ENCODE measurements around the gene FASN. TPM values are rescaled to one million over a fixed set of nuclear protein-coding genes. Genes with fewer than 3 reads are reported as not detected.

FASN gene
- total and polyA plus RNA-seq, 8 donors: 22.8 to 268 (median 81.6) TPM

DNA sequence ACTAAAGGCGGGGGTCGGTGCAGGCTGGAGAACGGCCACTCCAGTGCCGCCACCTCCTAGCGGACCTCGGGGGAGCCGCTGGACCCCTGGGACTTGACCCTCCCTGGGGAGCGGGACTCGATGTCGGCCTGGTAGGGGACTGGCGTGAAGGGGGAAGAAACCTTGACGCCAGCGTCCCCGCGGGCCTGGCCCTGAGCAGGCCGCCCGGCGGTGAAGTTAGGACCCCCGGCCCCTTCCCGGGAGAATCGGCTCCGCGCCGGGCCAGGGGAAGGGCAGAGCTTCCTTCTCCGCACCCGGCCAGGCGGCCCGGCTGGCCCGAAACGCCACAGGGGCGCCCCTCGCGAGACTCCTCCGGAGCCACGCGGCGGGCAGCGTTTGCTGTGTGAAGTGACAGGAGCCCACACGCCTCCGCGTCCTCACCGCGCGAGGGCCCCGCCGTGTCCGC is 32.8 kb downstream of the FASN start:
- TF ChIP-seq, protein P1, sequence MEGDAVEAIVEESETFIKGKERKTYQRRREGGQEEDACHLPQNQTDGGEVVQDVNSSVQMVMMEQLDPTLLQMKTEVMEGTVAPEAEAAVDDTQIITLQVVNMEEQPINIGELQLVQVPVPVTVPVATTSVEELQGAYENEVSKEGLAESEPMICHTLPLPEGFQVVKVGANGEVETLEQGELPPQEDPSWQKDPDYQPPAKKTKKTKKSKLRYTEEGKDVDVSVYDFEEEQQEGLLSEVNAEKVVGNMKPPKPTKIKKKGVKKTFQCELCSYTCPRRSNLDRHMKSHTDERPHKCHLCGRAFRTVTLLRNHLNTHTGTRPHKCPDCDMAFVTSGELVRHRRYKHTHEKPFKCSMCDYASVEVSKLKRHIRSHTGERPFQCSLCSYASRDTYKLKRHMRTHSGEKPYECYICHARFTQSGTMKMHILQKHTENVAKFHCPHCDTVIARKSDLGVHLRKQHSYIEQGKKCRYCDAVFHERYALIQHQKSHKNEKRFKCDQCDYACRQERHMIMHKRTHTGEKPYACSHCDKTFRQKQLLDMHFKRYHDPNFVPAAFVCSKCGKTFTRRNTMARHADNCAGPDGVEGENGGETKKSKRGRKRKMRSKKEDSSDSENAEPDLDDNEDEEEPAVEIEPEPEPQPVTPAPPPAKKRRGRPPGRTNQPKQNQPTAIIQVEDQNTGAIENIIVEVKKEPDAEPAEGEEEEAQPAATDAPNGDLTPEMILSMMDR (IDR thresholded peaks at IDR 0.05): no peak
- TF ChIP-seq POLR2A (IDR thresholded peaks at IDR 0.05): no peak
- TF ChIP-seq EP300 (IDR thresholded peaks at IDR 0.05): no peak
- no peak for TF ChIP-seq POLR2AphosphoS5 (IDR thresholded peaks at IDR 0.05)
- Histone ChIP-seq H3K9me3 (no peaks in the 10 kb centered on the region), H3K27me3 (no peaks in the 10 kb centered on the region), H3K36me3 (peaks cover 27 to 42% (median 40%) of the 10 kb centered on the region in 4 donors), H3K27ac (peak overlapping the region; percentile 78 to 89 (median 87)), H3K4me3 (peak overlapping the region; percentile 79 to 98 (median 96)), H3K4me1 (peaks cover 25 to 36% (median 34%) of the 10 kb centered on the region in 4 donors)
- intact Hi-C loops (cut with DNase I; ENCODE audit: low total_unique reads): no loop called here
- no peak for DNase-seq
- 0 to 2% (median 1%) methylated on average over 12 to 47 of the region's 47 CpGs for WGBS, 5 donors

DNA sequence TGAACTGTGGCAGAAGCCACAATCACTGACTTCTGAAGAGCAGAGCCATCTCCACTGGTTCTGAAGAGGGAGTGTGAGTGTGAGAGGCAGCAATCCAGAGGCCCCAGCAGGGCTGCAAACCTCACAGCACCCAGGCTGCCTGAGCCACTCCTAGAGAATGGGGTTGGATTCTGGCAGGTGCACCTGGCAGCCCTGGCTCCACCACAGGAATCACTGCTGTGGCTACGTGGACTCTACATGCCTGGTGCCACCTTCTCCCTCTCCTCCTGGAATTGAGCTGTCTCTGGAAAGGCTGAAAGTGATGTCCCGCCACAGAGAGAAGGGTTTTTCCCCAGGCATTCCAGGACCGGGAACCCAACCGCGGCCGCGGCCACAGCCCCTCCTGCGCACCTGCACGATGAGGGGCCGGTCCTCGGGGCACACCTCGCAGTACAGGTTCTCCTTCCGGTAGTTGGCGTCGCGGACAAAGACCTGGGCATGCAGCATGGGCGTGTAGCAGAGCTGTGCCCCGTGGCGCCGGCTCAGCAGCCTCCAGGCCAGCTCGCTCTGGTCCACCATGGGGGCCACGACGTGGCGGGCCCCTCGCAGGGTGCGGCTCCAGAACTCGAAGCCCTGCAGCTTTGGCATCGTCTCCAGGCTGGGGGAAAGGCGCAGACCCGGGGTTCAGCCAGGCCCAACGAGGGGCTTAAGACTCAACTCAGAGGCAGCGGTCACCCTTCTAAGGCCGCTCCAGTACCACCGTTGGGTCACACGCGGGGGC is 33.4 kb downstream of the FASN start:
- H3K4me1 ChIP-seq: peaks cover 25 to 36% (median 34%) of the 10 kb centered on the region in 4 donors
- no peaks in the 10 kb centered on the region for H3K27me3 ChIP-seq
- WGBS, 5 donors: 13 to 47% (median 18%) methylated on average over 30 to 36 of the region's 36 CpGs
- peak; percentile 57 to 61 for DNase-seq
- no peaks in the 10 kb centered on the region for H3K9me3 ChIP-seq
- TF ChIP-seq, protein P1 (IDR thresholded peaks at IDR 0.05): no peak
- TF ChIP-seq POLR2AphosphoS5 (IDR thresholded peaks at IDR 0.05) (no peak), POLR2A (IDR thresholded peaks at IDR 0.05) (no peak), EP300 (IDR thresholded peaks at IDR 0.05) (no peak)
- intact Hi-C loops (cut with DNase I; ENCODE audit: low total_unique reads): no loop called here
- peaks cover 31 to 48% (median 46%) of the 10 kb centered on the region in 4 donors for H3K36me3 ChIP-seq
- peak overlapping the region; percentile 79 to 98 (median 96) for H3K4me3 ChIP-seq
- H3K27ac ChIP-seq: peak overlapping the region; percentile 78 to 89 (median 87)

DNA sequence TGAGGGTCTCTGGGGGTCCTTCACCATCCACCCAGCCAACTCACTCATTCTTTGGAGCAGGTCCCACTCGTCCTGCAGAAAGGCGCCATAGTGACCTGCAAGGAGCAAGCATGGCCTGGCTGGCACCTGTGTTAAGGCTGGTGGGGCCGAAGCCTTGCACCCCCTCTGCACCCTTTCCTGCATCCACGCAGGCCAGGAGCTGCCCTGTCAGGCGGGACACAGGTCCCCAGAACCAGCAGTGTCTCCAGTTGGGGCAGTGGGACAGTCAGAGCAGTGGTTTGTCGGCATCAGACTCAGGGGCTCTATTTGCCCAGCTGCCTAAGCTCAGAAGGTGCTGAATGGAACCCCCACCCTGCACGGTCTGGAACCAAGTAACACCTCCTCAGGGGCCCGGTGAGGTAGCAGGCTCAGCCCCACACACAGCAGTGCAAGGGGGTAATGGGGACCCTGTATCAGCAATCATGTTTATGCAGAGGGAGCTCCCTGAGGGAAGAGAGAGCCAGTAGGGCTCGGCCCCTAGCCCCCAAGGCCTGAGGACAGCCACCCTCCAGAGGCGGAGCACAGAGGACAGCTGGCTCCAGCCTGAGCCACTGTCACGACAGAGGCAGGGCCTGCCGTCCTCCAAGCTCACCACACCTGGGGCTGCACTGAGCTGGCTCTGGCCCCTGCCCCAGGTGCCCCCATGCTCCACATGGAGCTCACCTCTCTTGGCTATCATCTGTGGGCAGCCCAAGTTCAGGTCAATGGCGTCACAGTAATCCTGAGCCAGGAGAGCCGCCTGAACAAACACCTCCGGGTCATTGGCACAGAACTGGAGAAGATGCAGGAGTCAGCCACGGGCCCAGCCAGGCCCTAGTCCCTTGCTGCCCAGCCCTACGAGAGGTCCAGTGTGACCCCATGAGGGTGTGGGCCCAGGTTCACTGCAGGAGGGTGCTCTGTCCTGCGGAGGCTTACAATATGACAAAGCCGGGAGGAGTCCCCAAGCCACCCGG is 34.3 kb downstream of the FASN start:
- intact Hi-C loops (cut with DNase I; ENCODE audit: low total_unique reads): no loop called here
- no peak for TF ChIP-seq EP300 (IDR thresholded peaks at IDR 0.05)
- no peak for TF ChIP-seq POLR2AphosphoS5 (IDR thresholded peaks at IDR 0.05)
- TF ChIP-seq, protein P1 (IDR thresholded peaks at IDR 0.05): no peak
- no peak for TF ChIP-seq POLR2A (IDR thresholded peaks at IDR 0.05)
- Histone ChIP-seq H3K27ac (peak overlapping the region in 3 of 5 donors; percentile 87 to 89 (median 89)), H3K36me3 (peaks cover 40 to 57% (median 55%) of the 10 kb centered on the region in 4 donors), H3K9me3 (no peaks in the 10 kb centered on the region), H3K4me1 (peaks cover 25 to 36% (median 34%) of the 10 kb centered on the region in 4 donors), H3K4me3 (peak overlapping the region in 3 of 4 donors; percentile 79 to 98 (median 98)), H3K27me3 (no peaks in the 10 kb centered on the region)
- 49 to 81% (median 66%) methylated on average over 3 to 20 of the region's 20 CpGs for WGBS, 5 donors
- DNase-seq: no peak

DNA sequence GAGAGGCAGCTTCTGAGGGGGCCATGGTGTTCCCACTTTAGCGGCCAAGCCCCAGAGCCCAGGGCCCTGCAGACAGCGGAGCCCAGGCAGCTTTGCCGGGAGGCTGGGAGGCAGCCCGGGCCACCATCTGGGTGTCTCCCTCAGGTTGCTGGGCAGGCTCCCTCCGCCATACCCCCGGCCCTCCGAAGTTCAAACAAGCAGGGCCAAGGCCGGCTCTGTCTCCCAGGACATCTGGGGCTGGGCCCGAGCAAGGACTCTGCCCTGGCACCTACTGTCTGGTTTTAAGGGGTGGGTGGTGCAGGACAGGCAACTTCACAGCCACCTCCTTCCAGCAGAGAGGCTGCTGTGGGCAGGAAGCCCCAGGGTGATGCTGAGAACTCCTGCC is 35.1 kb downstream of the FASN start:
- no peak overlapping the region for H3K27ac ChIP-seq
- peaks cover 25 to 36% (median 34%) of the 10 kb centered on the region in 4 donors for H3K4me1 ChIP-seq
- DNase-seq: no peak
- TF ChIP-seq, protein P1 (IDR thresholded peaks at IDR 0.05): no peak
- TF ChIP-seq EP300 (IDR thresholded peaks at IDR 0.05) (no peak), POLR2AphosphoS5 (IDR thresholded peaks at IDR 0.05) (no peak), POLR2A (IDR thresholded peaks at IDR 0.05) (no peak)
- H3K9me3 ChIP-seq: no peaks in the 10 kb centered on the region
- H3K4me3 ChIP-seq: no peak overlapping the region
- H3K36me3 ChIP-seq: peaks cover 45 to 64% (median 63%) of the 10 kb centered on the region in 4 donors
- intact Hi-C loops (cut with DNase I; ENCODE audit: low total_unique reads): no loop called here
- 90 to 100% (median 93%) methylated on average over 2 to 9 of the region's 9 CpGs for WGBS, 5 donors
- no peaks in the 10 kb centered on the region for H3K27me3 ChIP-seq
